GM13976 (cell line): ENCODE measurements around the gene PDIA5.

Source experiments
- DNase-seq: peaks from one replicate; pipeline ENCODE4 v3.0.0; 2012; ENCODE audit warnings: low spot score
- in situ Hi-C: fragments of 300-500 bp; cut with MboI; formaldehyde crosslinking; loops from one replicate; pipeline ENCODE4 v1.12.0; 2022; ENCODE audit warnings: low sequenced_read_pairs, mixed read lengths, inconsistent platforms; ENCODE audit not compliant: unreplicated experiment
- TF ChIP-seq, protein P1 (sequence below): IDR thresholded peaks from 2 replicates; pipeline ENCODE4 v1.5.1; 2012; ENCODE audit warnings: borderline replicate concordance, mild to moderate bottlenecking; ENCODE audit not compliant: insufficient read depth; ENCODE audit errors: extremely low read depth, missing control alignments, control extremely low read depth

PDIA5 gene

DNA sequence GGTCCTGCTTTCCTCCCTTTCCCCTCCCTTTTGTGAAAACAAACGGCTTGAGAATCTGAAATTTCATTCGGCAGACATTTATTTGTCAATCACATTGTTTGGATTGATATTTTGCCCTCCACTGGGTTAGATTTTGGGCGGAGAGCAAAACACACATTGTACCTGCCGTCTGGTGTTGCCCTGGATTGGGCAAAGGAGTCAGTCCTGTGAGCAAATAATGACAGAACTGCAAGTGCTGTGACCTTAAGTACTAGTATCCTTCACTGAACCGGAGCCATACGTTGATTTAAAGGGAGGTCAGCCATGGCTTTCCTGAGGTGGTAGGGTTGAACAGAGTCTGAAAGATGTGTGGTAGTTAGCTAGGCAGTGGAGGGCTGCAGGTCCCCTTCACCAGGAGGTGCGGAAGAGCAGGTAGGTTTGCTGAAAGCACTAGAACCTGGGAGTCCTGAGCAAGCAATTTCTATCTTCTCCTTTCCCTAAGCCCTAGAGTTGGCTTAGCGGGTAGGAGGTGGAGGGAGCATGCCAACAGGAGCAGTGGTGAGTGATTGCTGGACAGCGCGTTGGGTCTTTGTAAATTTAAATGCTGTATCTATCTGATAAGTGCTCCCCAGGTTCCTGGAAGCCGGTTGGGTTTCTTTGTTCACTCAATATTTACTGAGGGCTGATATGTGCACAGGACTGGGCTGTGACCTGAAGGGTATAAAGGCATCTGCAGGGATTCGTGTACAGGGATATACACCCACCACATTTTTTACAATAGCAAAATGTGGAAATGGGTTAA is 2.0 kb downstream of the PDIA5 start:
- DNase-seq, result no peak
- in situ Hi-C loops, result no loop called here
- TF ChIP-seq, protein P1, sequence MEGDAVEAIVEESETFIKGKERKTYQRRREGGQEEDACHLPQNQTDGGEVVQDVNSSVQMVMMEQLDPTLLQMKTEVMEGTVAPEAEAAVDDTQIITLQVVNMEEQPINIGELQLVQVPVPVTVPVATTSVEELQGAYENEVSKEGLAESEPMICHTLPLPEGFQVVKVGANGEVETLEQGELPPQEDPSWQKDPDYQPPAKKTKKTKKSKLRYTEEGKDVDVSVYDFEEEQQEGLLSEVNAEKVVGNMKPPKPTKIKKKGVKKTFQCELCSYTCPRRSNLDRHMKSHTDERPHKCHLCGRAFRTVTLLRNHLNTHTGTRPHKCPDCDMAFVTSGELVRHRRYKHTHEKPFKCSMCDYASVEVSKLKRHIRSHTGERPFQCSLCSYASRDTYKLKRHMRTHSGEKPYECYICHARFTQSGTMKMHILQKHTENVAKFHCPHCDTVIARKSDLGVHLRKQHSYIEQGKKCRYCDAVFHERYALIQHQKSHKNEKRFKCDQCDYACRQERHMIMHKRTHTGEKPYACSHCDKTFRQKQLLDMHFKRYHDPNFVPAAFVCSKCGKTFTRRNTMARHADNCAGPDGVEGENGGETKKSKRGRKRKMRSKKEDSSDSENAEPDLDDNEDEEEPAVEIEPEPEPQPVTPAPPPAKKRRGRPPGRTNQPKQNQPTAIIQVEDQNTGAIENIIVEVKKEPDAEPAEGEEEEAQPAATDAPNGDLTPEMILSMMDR, result no peak

DNA sequence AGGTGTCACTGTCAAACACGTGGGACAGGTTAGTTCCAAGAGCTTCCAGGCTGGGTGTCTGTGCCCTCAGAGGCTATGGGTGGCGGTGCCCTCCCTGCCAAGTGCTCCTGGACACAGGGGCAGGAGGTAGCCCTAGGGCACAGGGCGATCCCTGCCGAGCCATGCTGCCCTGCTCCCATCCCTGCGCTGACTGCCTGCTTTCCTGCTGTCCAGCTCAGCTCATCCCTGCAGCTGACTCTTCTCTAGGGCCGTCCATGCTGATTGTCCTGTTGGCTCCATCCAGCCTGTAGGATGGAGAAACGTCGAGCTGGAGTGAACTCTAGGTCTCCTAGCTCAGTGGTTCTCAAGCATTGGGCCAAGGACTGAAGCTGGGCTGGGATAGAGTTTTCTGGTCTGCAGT is 3.7 kb downstream of the PDIA5 start:
- TF ChIP-seq, protein P1, result no peak
- no peak for DNase-seq
- in situ Hi-C loops, result no loop called here

DNA sequence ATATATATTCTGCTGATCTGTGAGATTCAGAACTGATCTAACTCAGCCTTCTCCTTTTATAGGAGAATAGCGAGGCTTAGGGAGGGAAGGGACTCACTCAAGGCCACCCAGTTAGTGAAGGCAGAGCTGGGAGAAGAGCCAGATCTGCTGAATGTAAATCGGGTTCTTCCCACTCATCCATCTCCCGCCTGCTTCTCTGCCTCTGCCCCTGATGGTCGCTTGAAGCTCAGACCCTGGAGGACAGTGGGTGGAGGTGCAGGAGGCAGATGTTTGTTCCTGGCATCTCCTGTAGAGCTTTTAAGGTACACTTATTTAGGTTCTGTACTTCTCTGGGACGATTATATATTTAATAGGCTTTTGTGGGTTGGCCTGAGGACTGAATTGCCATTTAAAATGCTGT is 4.3 kb downstream of the PDIA5 start:
- no peak for DNase-seq
- TF ChIP-seq, protein P1, result no peak
- in situ Hi-C loops, result no loop called here

DNA sequence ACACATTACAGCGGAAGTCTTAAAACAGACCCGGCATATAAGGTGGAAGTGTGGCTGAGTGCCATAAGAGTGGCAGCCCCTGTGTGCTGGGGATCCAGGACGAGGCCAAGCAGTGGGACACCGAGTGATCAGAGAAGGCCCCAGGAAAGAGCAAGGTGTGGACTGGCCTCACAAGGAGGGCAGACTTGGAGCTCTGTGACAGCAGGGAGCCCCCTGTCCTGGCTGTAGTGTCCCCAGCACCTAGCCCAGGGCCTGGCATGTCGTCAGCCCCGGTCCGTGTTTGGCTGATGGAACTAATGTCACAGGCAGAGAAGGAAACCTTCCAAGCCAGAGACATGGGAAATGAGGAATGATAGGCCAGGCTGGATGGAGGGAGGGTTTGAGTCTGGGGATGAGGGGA is 4.8 kb downstream of the PDIA5 start:
- TF ChIP-seq, protein P1, result no peak
- in situ Hi-C loops, result no loop called here
- DNase-seq, result no peak

DNA sequence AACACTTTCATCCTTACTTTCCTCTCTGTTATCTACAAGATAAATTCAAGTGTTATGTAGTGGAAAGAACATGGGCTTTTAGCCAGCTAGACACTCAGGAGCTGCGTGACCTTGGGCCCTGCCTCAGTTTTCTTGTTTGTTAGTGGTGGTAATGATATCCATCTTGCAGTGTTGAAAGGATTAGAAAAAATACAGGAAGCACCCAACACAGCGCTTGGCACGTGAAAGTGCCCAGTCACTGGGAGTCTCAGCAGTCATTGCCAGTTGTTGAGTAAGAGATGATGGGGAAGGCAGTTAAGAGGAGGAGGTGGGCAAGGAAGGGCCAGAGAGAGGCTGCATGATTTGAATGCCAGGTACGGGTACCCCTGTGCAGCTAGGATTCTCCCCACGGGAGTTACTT is 5.3 kb downstream of the PDIA5 start:
- DNase-seq, result no peak
- TF ChIP-seq, protein P1, result no peak
- in situ Hi-C loops, result no loop called here

DNA sequence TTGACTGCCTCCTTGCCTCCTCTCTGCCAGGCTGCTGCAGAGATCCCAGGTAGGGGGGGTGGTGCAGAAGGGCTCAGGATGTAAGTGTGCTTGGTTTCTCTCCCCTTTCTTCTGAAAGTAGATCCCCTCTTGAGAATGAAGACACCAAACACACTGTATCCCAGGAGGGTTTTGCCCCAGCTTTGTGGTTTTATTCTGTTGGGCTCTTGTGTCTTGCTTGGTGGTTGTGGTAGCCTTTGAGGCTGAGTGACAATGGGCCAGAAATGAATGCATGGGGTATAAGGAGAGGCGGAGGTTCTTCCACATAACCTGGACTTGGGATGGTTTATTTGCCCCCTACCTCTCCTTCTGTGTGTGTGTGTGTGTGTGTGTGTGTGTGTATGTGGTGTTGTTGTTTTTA is 5.7 kb downstream of the PDIA5 start:
- no peak for DNase-seq
- TF ChIP-seq, protein P1, result no peak
- in situ Hi-C loops, result no loop called here

DNA sequence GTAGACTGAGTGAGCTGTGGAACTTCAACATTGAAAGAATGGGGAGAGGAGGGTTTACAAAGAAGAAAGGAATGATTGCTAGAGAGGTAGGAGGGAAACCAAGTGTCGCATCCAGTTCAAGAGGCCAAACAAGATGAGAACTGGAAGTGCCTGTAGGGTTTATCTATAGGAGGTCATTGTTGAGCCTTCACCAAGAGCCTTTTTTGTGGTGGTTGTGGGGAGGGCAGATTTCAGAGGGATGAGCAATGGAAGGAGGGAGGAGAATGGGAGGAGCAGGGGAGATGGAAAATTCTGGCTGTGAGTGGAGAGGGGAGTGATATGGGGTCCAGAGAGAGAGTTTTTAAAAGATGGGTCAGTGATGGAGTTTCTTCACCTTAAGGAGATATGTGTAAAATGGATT is 8.5 kb downstream of the PDIA5 start:
- in situ Hi-C loops, result no loop called here
- no peak for DNase-seq
- TF ChIP-seq, protein P1, result no peak
